ENCODE results near the gene IL1RAPL1. TPM values are rescaled to one million over a fixed set of nuclear protein-coding genes. Genes with fewer than 3 reads are reported as not detected.

IL1RAPL1 gene
- polyA plus RNA-seq, 1 of the 3 experiments (the other 2 are of a cell fraction), result 2.8 TPM

GRCh38 chrX:28960063-28960462 is 372.8 kb downstream of the IL1RAPL1 start (continued):
- TF ChIP-seq REST (IDR thresholded peaks at IDR 0.05; ENCODE audit: low read depth, low read length) (no peak), YY1 (IDR thresholded peaks at IDR 0.05; ENCODE audit: low read depth) (no peak), CTCF (IDR thresholded peaks at IDR 0.05) (no peak), PBX3 (IDR thresholded peaks at IDR 0.05) (no peak), EZH2phosphoT487 (IDR thresholded peaks at IDR 0.05; ENCODE audit: borderline replicate concordance, low read depth) (no peak), USF1 (IDR thresholded peaks at IDR 0.05; ENCODE audit: borderline replicate concordance, low read depth) (no peak), GABPA (IDR thresholded peaks at IDR 0.05; ENCODE audit: low read depth) (no peak), SIN3A (IDR thresholded peaks at IDR 0.05; ENCODE audit: borderline replicate concordance, low read depth, low read length) (no peak)

GRCh38 chrX:28966331-28966730 is 379.1 kb downstream of the IL1RAPL1 start:
- H3K9me3 ChIP-seq, result no peaks in the 10 kb centered on the region
- H3K4me2 ChIP-seq, result no peak overlapping the region
- no peaks in the 10 kb centered on the region for H3K9me2 ChIP-seq
- H2AFZ ChIP-seq (ENCODE audit: low read depth), result no peak overlapping the region
- H3F3A ChIP-seq (replicated peaks; ENCODE audit: insufficient read depth), result no peaks in the 10 kb centered on the region
- CTCF ChIA-PET, result no interaction called here
- POLR2A ChIA-PET, result no interaction called here
- H3K27me3 ChIP-seq (ENCODE audit: insufficient read depth), result no peaks in the 10 kb centered on the region
- no peaks in the 10 kb centered on the region for H3K4me1 ChIP-seq (ENCODE audit: control insufficient read depth in 1 of 2, insufficient read depth in 2 of 2, low read depth in 1 of 2, low read length in 1 of 2)
- no peak overlapping the region for H3K4me3 ChIP-seq (ENCODE audit: low read depth in 2 of 2, low read length in 1 of 2)
- H3K9ac ChIP-seq, result no peak overlapping the region
- no peak for DNase-seq
- H3K79me2 ChIP-seq (ENCODE audit: insufficient read depth), result no peaks in the 10 kb centered on the region
- TF ChIP-seq POLR2AphosphoS5 (IDR thresholded peaks at IDR 0.05; ENCODE audit: low read depth, low read length) (no peak), MAX (IDR thresholded peaks at IDR 0.05; ENCODE audit: low read depth) (no peak), FOXJ3 (CRISPR knock-in tag; IDR thresholded peaks at IDR 0.05) (no peak), CHD2 (IDR thresholded peaks at IDR 0.05; ENCODE audit: low read length, partially characterized antibody) (no peak), JUND (IDR thresholded peaks at IDR 0.05) (no peak), TCF12 (IDR thresholded peaks at IDR 0.05) (no peak), EP300 (IDR thresholded peaks at IDR 0.05; ENCODE audit: borderline replicate concordance in 1 of 2, low read depth in 1 of 2, low read length in 1 of 2) (no peak)
- H3K27ac ChIP-seq (ENCODE audit: low read depth in 2 of 2, low read length in 1 of 2), result no peak overlapping the region
- no peaks in the 10 kb centered on the region for H3K36me3 ChIP-seq (replicated peaks in 1 of 2; ENCODE audit: control insufficient read depth in 1 of 2, insufficient read depth in 2 of 2, low read length in 1 of 2)
- no peaks in the 10 kb centered on the region for H4K20me1 ChIP-seq (ENCODE audit: insufficient read depth)
- WGBS (ENCODE audit: low lambda C conversion rate), result 7% methylated on average over 3 of the region's 3 CpGs

Measured in SK-N-SH (cell line).